Right renal pelvis (tissue), 4 donors: ENCODE data around the gene CAMK1D. TPM values are rescaled to one million over a fixed set of nuclear protein-coding genes. Genes with fewer than 3 reads are reported as not detected.
"Not testable (repeated sequence)": the region's sequence is repeated elsewhere in the genome, so short reads cannot be mapped to it uniquely, and the experiment has no call there.

Experiments
- DNase-seq, 4 donors: peaks; one replicate each; pipeline ENCODE4 v3.0.0-alpha.2; 2013; ENCODE audit warnings: low read depth in 4 of 4, low spot score in 3 of 4, missing footprints in 1 of 4
- polyA plus RNA-seq, 4 donors: library from polyadenylated mRNA; unstranded; fragments of 120-200 nt; gene quantifications; one replicate each; pipeline ENCODE4 v1.2.1, GENCODE V29; 2013; ENCODE audit not compliant: insufficient read length in 4 of 4

The CAMK1D gene
- polyA plus RNA-seq, 4 donors = 10.5 to 12.4 (median 11.0) TPM

GRCh38 chr10:12849319-12850181, 500.2 kb downstream of the CAMK1D start:
- DNase-seq = no peak

- no peak for DNase-seq
These were observed 503.3 kb downstream of the CAMK1D start for GRCh38 chr10:12852687-12853086.

GRCh38 chr10:12854988-12855387, 505.6 kb downstream of the CAMK1D start:
- no peak for DNase-seq

- DNase-seq = no peak
These were observed 513.1 kb downstream of the CAMK1D start for GRCh38 chr10:12862459-12862858.

- DNase-seq = not testable (repeated sequence)
These were observed 516.2 kb downstream of the CAMK1D start for GRCh38 chr10:12865515-12865914.

- no peak for DNase-seq
These were observed 518.9 kb downstream of the CAMK1D start for GRCh38 chr10:12868229-12868628.

GRCh38 chr10:12869427-12869826, 520.1 kb downstream of the CAMK1D start:
- no peak for DNase-seq

- DNase-seq = peak in 1 of 4 donors; percentile 26
These were observed 523.2 kb downstream of the CAMK1D start for GRCh38 chr10:12872577-12872976.

GRCh38 chr10:12873172-12873571, 523.8 kb downstream of the CAMK1D start:
- no peak for DNase-seq

GRCh38 chr10:12874501-12874900, 525.2 kb downstream of the CAMK1D start:
- DNase-seq = no peak

- no peak for DNase-seq
These were observed 525.8 kb downstream of the CAMK1D start for GRCh38 chr10:12875100-12875499.

GRCh38 chr10:12876266-12876665, 526.9 kb downstream of the CAMK1D start:
- DNase-seq = no peak

- DNase-seq = no peak
These were observed 527.8 kb downstream of the CAMK1D start for GRCh38 chr10:12877150-12877549.

GRCh38 chr10:12880423-12880822, 531.1 kb downstream of the CAMK1D start:
- no peak for DNase-seq

- no peak for DNase-seq
These were observed 535.5 kb downstream of the CAMK1D start for GRCh38 chr10:12884851-12885250.

Other genes with a start within 250 kb of the CAMK1D start
- gene SEC61A2, start 219.9 kb upstream of the CAMK1D start, polyA plus RNA-seq = 10 to 100 TPM; 11.0 to 17.2 (median 14.1) TPM
- gene NUDT5, start 153.7 kb upstream of the CAMK1D start, polyA plus RNA-seq = 10 to 100 TPM; 71.6 to 76.1 (median 73.6) TPM
- gene CDC123, start 153.4 kb upstream of the CAMK1D start, polyA plus RNA-seq = 100 to 1,000 TPM; 122 to 145 (median 136) TPM